Osteoblast (primary cell): ENCODE data around the gene CXCR6. TPM values are rescaled to one million over a fixed set of nuclear protein-coding genes. Genes with fewer than 3 reads are reported as not detected.
A peak's percentile ranks its signal among the peaks of the same experiment; 100 is the strongest.

Experiments used
- DNase-seq: peaks from one replicate; pipeline ENCODE4 v3.0.0; 2011; ENCODE audit warnings: low spot score, mixed read lengths; ENCODE audit not compliant: insufficient read length; ENCODE audit errors: missing footprints
- H2AFZ ChIP-seq: 2 replicates; pipeline ENCODE4 v1.6.0; 2011; ENCODE audit warnings: mild to moderate bottlenecking, low read length
- H3K27ac ChIP-seq: 2 replicates; pipeline ENCODE4 v1.5.1; 2011; ENCODE audit warnings: mild to moderate bottlenecking, low read depth, low read length, moderate library complexity
- H3K27me3 ChIP-seq: 2 replicates; pipeline ENCODE4 v1.6.0; 2012; ENCODE audit warnings: mild to moderate bottlenecking, control low read depth, inconsistent platforms, low read length, moderate library complexity; ENCODE audit not compliant: insufficient read depth
- H3K36me3 ChIP-seq: 2 replicates; pipeline ENCODE4 v1.5.1; 2011; ENCODE audit warnings: mild to moderate bottlenecking, low read length, control low read depth, moderate library complexity; ENCODE audit not compliant: insufficient read depth
- H3K4me1 ChIP-seq: 2 replicates; pipeline ENCODE4 v1.5.1; 2011; ENCODE audit warnings: mild to moderate bottlenecking, low read length, control low read depth, moderate library complexity; ENCODE audit not compliant: insufficient read depth
- H3K4me2 ChIP-seq: 2 replicates; pipeline ENCODE4 v1.6.0; 2011; ENCODE audit warnings: mild to moderate bottlenecking, low read length; ENCODE audit not compliant: insufficient read depth
- H3K4me3 ChIP-seq: fragments of 200-600 bp; sonication (generic); 3 replicates; pipeline ENCODE4 v1.5.1; 2012; ENCODE audit warnings: mild to moderate bottlenecking, low read length, inconsistent platforms; ENCODE audit not compliant: insufficient read depth
- H3K79me2 ChIP-seq: 2 replicates; pipeline ENCODE4 v1.6.0; 2012; ENCODE audit warnings: mild to moderate bottlenecking, low read length, control low read depth, inconsistent platforms; ENCODE audit not compliant: insufficient read depth
- H3K9me3 ChIP-seq: 2 replicates; pipeline ENCODE4 v1.5.1; 2011; ENCODE audit warnings: low read depth, low read length, control low read depth
- H4K20me1 ChIP-seq: 2 replicates; pipeline ENCODE4 v1.6.0; 2012; ENCODE audit warnings: mild to moderate bottlenecking, low read length, control low read depth; ENCODE audit not compliant: insufficient read depth
- CTCF ChIP-seq: IDR thresholded peaks from 2 replicates; pipeline ENCODE4 v1.5.1; 2011; ENCODE audit warnings: mild to moderate bottlenecking, low read depth, low read length, moderate library complexity; ENCODE audit errors: extremely low read depth
- total RNA-seq: library from RNA; depleted of rRNA; stranded (reverse); fragments of >200 nt; gene quantifications from 2 replicates; pipeline ENCODE4 v1.2.3, GENCODE V29; 2012

The CXCR6 gene
- total RNA-seq, 1 donor = not detected

- no peak overlapping the region for H3K4me3 ChIP-seq
- no peaks in the 10 kb centered on the region for H3K27me3 ChIP-seq
- H3K4me1 ChIP-seq = peaks cover 54% of the 10 kb centered on the region
- no peaks in the 10 kb centered on the region for H3K9me3 ChIP-seq
- no peak for TF ChIP-seq CTCF
- peak overlapping the region; percentile 40 for H3K27ac ChIP-seq
- H2AFZ ChIP-seq = no peak overlapping the region
- peak overlapping the region; percentile 1 for H3K4me2 ChIP-seq
- H4K20me1 ChIP-seq = no peaks in the 10 kb centered on the region
- DNase-seq = no peak
- no peaks in the 10 kb centered on the region for H3K36me3 ChIP-seq
- H3K79me2 ChIP-seq = peaks cover 53% of the 10 kb centered on the region
Observed at GRCh38 chr3:45992133-45992729, 49.0 kb downstream of the CXCR6 start.

- Histone ChIP-seq H3K4me3 (no peak overlapping the region), H3K27ac (peak overlapping the region; percentile 40), H3K36me3 (no peaks in the 10 kb centered on the region), H3K27me3 (no peaks in the 10 kb centered on the region), H3K79me2 (peaks cover 48% of the 10 kb centered on the region), H3K4me2 (peak overlapping the region; percentile 1), H3K9me3 (no peaks in the 10 kb centered on the region), H3K4me1 (peaks cover 48% of the 10 kb centered on the region), H2AFZ (no peak overlapping the region), H4K20me1 (no peaks in the 10 kb centered on the region)
- DNase-seq = peak; percentile 87
- TF ChIP-seq CTCF = no peak
Observed at GRCh38 chr3:45992821-45993221, 49.6 kb downstream of the CXCR6 start.

GRCh38 chr3:45993421-45994027 lies 50.3 kb downstream of the CXCR6 start:
- H3K27ac ChIP-seq = peak overlapping the region; percentile 40
- DNase-seq = no peak
- TF ChIP-seq CTCF = no peak

GRCh38 chr3:45994419-45995235 lies 51.4 kb downstream of the CXCR6 start:
- peaks cover 3% of the 10 kb centered on the region for H3K27me3 ChIP-seq
- no peak for DNase-seq
- H3K79me2 ChIP-seq = peaks cover 39% of the 10 kb centered on the region
- no peak for TF ChIP-seq CTCF
- H3K4me1 ChIP-seq = peaks cover 30% of the 10 kb centered on the region
- H3K4me2 ChIP-seq = peak overlapping the region; percentile 89
- no peaks in the 10 kb centered on the region for H3K9me3 ChIP-seq
- H4K20me1 ChIP-seq = no peaks in the 10 kb centered on the region
- H2AFZ ChIP-seq = peak overlapping the region; percentile 97
- peak overlapping the region; percentile 83 for H3K27ac ChIP-seq
- peak overlapping the region; percentile 94 for H3K4me3 ChIP-seq
- H3K36me3 ChIP-seq = no peaks in the 10 kb centered on the region

More at GRCh38 chr3:45993421-45994027, 50.3 kb downstream of the CXCR6 start:
- Histone ChIP-seq H3K4me1 (peaks cover 41% of the 10 kb centered on the region), H3K79me2 (peaks cover 41% of the 10 kb centered on the region), H4K20me1 (no peaks in the 10 kb centered on the region), H3K27me3 (peaks cover 3% of the 10 kb centered on the region), H3K9me3 (no peaks in the 10 kb centered on the region), H3K36me3 (no peaks in the 10 kb centered on the region), H3K4me3 (no peak overlapping the region), H2AFZ (no peak overlapping the region), H3K4me2 (no peak overlapping the region)
